Esophagus (tissue), 2 donors: ENCODE results near the gene ACBD3. TPM values are rescaled to one million over a fixed set of nuclear protein-coding genes. Genes with fewer than 3 reads are reported as not detected.
A peak's percentile ranks its signal among the peaks of the same experiment; 100 is the strongest.

Experiments
- H3K27ac ChIP-seq, 2 donors: one replicate each; pipeline ENCODE4 v1.5.1; 2013; ENCODE audit warnings: low read depth in 2 of 2, mild to moderate bottlenecking in 2 of 2, inconsistent platforms in 1 of 2, low read length in 1 of 2, moderate library complexity in 1 of 2
- H3K27me3 ChIP-seq, 2 donors: one replicate each; pipeline ENCODE4 v1.6.1; 2013; ENCODE audit warnings: low read length in 2 of 2, control low read depth in 1 of 2, mild to moderate bottlenecking in 1 of 2; ENCODE audit not compliant: insufficient read depth in 2 of 2, control insufficient read depth in 1 of 2
- H3K36me3 ChIP-seq, 2 donors: one replicate each; pipeline ENCODE4 v1.6.1; 2013; ENCODE audit warnings: low read length in 1 of 2; ENCODE audit not compliant: control insufficient read depth in 2 of 2, insufficient read depth in 2 of 2
- H3K4me1 ChIP-seq, 2 donors: one replicate each; pipeline ENCODE4 v1.6.1; 2013; ENCODE audit warnings: low read length in 1 of 2; ENCODE audit not compliant: control insufficient read depth in 2 of 2, insufficient read depth in 2 of 2
- H3K4me3 ChIP-seq, 2 donors: one replicate each; pipeline ENCODE4 v1.5.1; 2013; ENCODE audit warnings: low read length in 2 of 2, mild to moderate bottlenecking in 2 of 2, low read depth in 1 of 2, moderate library complexity in 1 of 2
- H3K9me3 ChIP-seq, 2 donors: one replicate each; pipeline ENCODE4 v1.6.1; 2013; ENCODE audit warnings: mild to moderate bottlenecking in 2 of 2, low read depth in 1 of 2, low read length in 1 of 2, moderate library complexity in 1 of 2; ENCODE audit not compliant: control insufficient read depth in 2 of 2, insufficient read depth in 1 of 2
- WGBS, 2 donors: extraction: QIAGEN DNeasy Blood & Tissue Kit; methylation state at CpG; one replicate each; pipeline ENCODE4 v1.1.7; 2013; 5-methylcytosine and 5-hydroxymethylcytosine counted together
- polyA plus RNA-seq, 2 donors: library from polyadenylated mRNA; stranded (reverse); fragments of 200-250 nt; gene quantifications; one replicate each; pipeline ENCODE4 v1.2.3, GENCODE V29; 2013
- donor health status: healthy with polysubstance abuse.
- donor health status: Bipolar disorder and iron deficiency.

Gene ACBD3
- polyA plus RNA-seq, 2 donors, result 9.5 to 20.9 TPM

DNA sequence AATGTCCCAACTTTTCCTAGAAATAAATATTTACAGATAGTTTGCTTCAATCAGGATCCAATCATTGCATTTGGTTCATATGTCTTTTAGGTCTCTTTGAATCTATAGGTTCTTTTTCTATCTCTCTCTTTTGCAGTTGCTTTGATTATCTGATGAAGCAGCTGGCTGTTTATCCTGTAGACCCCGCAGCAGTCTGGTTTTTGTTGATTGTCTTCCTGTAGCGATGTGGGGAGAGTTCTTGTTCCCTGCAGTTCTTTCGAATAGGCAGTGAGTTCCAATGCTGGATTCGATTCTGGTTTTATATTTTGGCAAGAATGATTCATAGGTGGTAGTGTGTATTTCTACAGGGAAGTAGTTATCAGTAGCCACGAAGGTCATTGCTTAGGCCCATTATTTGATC lies 29.5 kb upstream of the ACBD3 start:
- no peaks in the 10 kb centered on the region for H3K27me3 ChIP-seq
- H3K4me1 ChIP-seq, result peaks cover 0 to 2% of the 10 kb centered on the region in 2 donors
- WGBS, 2 donors, result 60 to 64% methylated on average over 5 of the region's 5 CpGs
- H3K9me3 ChIP-seq, result no peaks in the 10 kb centered on the region
- H3K36me3 ChIP-seq, result no peaks in the 10 kb centered on the region
- H3K4me3 ChIP-seq, result no peak overlapping the region
- no peak overlapping the region for H3K27ac ChIP-seq

DNA sequence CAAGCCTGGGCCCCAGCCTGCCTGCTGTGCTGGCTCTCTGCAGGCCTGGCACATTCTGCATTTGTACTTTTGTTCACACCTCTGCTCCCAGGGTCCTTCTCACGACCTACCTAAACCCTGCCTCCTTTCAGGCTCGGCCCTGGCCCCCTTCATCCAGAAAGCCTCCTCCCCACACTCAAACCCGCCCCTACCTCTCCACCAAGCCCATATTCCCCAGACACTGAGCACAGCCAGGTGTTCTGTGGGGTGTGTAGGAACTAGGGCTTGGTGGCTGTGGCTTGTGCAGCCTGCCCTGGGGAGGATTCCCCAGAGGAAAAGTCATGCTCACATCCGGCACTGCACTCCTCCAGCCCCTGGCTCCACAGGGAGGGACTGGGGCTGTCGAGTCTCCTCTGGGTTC lies 28.7 kb upstream of the ACBD3 start:
- 70 to 72% methylated on average over 5 of the region's 5 CpGs for WGBS, 2 donors
- Histone ChIP-seq H3K27me3 (no peaks in the 10 kb centered on the region), H3K36me3 (peaks cover 0 to 8% of the 10 kb centered on the region in 2 donors), H3K27ac (no peak overlapping the region), H3K9me3 (peaks cover 0 to 8% of the 10 kb centered on the region in 2 donors), H3K4me1 (peaks cover 2 to 8% of the 10 kb centered on the region in 2 donors), H3K4me3 (no peak overlapping the region)

- Histone ChIP-seq H3K36me3 (peaks cover 0 to 9% of the 10 kb centered on the region in 2 donors), H3K4me1 (peaks cover 2 to 9% of the 10 kb centered on the region in 2 donors), H3K27ac (no peak overlapping the region), H3K9me3 (peaks cover 0 to 9% of the 10 kb centered on the region in 2 donors), H3K4me3 (no peak overlapping the region), H3K27me3 (no peaks in the 10 kb centered on the region)
- 87 to 90% methylated on average over 8 of the region's 8 CpGs for WGBS, 2 donors
Observed at GRCh38 chr1:226212545-226212944, 26.0 kb upstream of the ACBD3 start.

DNA sequence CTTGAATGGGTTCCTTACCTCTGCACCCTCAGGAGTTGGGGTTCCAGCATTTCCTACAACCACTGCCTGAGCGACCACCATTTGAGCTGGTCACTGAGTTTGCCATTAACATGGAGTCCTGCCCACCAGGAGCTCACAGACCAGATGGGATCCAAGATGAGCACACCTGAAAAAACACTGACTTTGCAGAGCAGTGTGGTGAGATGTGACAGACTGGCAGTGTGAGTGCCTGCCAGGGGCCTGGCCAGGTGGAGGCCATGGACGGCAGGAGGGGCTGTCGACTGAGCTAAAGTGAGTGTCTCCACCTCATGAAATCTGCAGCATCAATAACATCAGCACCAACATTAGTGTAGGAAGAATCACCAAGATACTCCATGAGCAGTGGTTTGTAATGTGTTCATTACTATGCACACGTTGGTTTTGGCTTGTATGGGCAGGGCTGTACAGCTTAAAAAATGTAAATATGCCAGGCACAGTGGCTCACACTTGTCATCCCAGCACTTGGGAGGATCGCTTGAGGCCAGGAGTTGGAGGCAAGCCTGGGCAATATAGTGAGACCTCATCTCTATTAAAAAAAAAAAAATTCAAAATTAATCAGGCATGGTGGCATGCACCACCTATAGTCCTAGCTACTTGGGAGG lies 24.8 kb upstream of the ACBD3 start:
- H3K27me3 ChIP-seq, result no peaks in the 10 kb centered on the region
- H3K9me3 ChIP-seq, result peaks cover 0 to 9% of the 10 kb centered on the region in 2 donors
- H3K4me1 ChIP-seq, result peaks cover 2 to 9% of the 10 kb centered on the region in 2 donors
- no peak overlapping the region for H3K27ac ChIP-seq
- 65 to 71% methylated on average over 5 of the region's 5 CpGs for WGBS, 2 donors
- H3K4me3 ChIP-seq, result peak overlapping the region in 1 of 2 donors; percentile 99
- H3K36me3 ChIP-seq, result peaks cover 0 to 9% of the 10 kb centered on the region in 2 donors

- H3K36me3 ChIP-seq, result peaks cover 0 to 9% of the 10 kb centered on the region in 2 donors
- peaks cover 2 to 9% of the 10 kb centered on the region in 2 donors for H3K4me1 ChIP-seq
- WGBS, 2 donors, result 79 to 80% methylated on average over 7 of the region's 7 CpGs
Observed at GRCh38 chr1:226210571-226211176, 24.1 kb upstream of the ACBD3 start.

GRCh38 chr1:226209307-226210059 lies 22.9 kb upstream of the ACBD3 start:
- Histone ChIP-seq H3K36me3 (peaks cover 0 to 9% of the 10 kb centered on the region in 2 donors), H3K27ac (no peak overlapping the region), H3K27me3 (no peaks in the 10 kb centered on the region), H3K4me3 (no peak overlapping the region), H3K4me1 (peaks cover 2 to 9% of the 10 kb centered on the region in 2 donors), H3K9me3 (peaks cover 0 to 9% of the 10 kb centered on the region in 2 donors)
- WGBS, 2 donors, result 80% methylated on average over 17 of the region's 17 CpGs

More at GRCh38 chr1:226210571-226211176, 24.1 kb upstream of the ACBD3 start:
- Histone ChIP-seq H3K27ac (no peak overlapping the region), H3K9me3 (peaks cover 0 to 9% of the 10 kb centered on the region in 2 donors), H3K27me3 (no peaks in the 10 kb centered on the region), H3K4me3 (peak overlapping the region in 1 of 2 donors; percentile 99)

GRCh38 chr1:226207048-226207447 lies 20.5 kb upstream of the ACBD3 start:
- H3K27me3 ChIP-seq, result no peaks in the 10 kb centered on the region
- peaks cover 0 to 9% of the 10 kb centered on the region in 2 donors for H3K36me3 ChIP-seq
- H3K27ac ChIP-seq, result no peak overlapping the region
- H3K4me1 ChIP-seq, result peaks cover 0 to 9% of the 10 kb centered on the region in 2 donors
- peaks cover 0 to 9% of the 10 kb centered on the region in 2 donors for H3K9me3 ChIP-seq
- H3K4me3 ChIP-seq, result no peak overlapping the region
- 91 to 96% methylated on average over 5 of the region's 5 CpGs for WGBS, 2 donors

DNA sequence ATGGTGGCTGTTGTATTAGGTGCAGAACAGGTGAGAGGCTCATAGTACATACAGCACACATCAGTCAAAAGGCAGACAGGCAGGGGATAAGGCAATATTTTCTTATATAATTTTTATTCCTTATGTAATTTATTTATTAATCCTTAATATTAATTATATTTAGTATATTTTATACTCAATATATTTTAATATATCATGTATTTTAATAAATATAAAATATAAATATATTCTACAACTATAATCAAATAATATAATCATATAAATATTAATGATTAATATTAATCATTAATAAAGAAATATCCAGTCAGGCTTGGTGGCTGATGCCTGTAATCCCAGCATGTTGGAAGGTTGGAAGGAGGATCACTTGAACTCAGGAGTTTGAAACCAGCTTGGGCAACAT lies 17.7 kb upstream of the ACBD3 start:
- Histone ChIP-seq H3K4me1 (no peaks in the 10 kb centered on the region), H3K36me3 (no peaks in the 10 kb centered on the region), H3K4me3 (no peak overlapping the region), H3K9me3 (no peaks in the 10 kb centered on the region), H3K27ac (no peak overlapping the region), H3K27me3 (no peaks in the 10 kb centered on the region)

GRCh38 chr1:226203655-226204054 lies 17.1 kb upstream of the ACBD3 start:
- Histone ChIP-seq H3K36me3 (no peaks in the 10 kb centered on the region), H3K4me3 (no peak overlapping the region), H3K9me3 (no peaks in the 10 kb centered on the region), H3K27me3 (no peaks in the 10 kb centered on the region), H3K27ac (no peak overlapping the region), H3K4me1 (no peaks in the 10 kb centered on the region)
- WGBS, 2 donors, result 81 to 86% methylated on average over 4 of the region's 4 CpGs
